HUES6 (cell line): ENCODE measurements around the gene CRYL1.

Experiments
- H3K27ac ChIP-seq: 2 replicates; pipeline ENCODE4 v1.7.0; 2013; ENCODE audit warnings: low read depth, mild to moderate bottlenecking, low read length, inconsistent platforms
- H3K27me3 ChIP-seq: 2 replicates; pipeline ENCODE4 v1.6.1; 2013; ENCODE audit warnings: low read length; ENCODE audit not compliant: control insufficient read depth, insufficient read depth
- H3K36me3 ChIP-seq: 2 replicates; pipeline ENCODE4 v1.6.1; 2013; ENCODE audit warnings: low read length; ENCODE audit not compliant: control insufficient read depth, insufficient read depth
- H3K4me1 ChIP-seq: 2 replicates; pipeline ENCODE4 v1.6.1; 2013; ENCODE audit warnings: low read length; ENCODE audit not compliant: control insufficient read depth, insufficient read depth
- H3K4me3 ChIP-seq: 2 replicates; pipeline ENCODE4 v1.5.1; 2013; ENCODE audit warnings: low read depth, low read length
- H3K9ac ChIP-seq: one replicate; pipeline ENCODE4 v1.6.1; 2013; ENCODE audit warnings: mild to moderate bottlenecking, low read length
- H3K9me3 ChIP-seq: 2 replicates; pipeline ENCODE4 v1.6.1; 2013; ENCODE audit warnings: low read depth, low read length; ENCODE audit not compliant: control insufficient read depth, insufficient read depth

CRYL1 gene

DNA sequence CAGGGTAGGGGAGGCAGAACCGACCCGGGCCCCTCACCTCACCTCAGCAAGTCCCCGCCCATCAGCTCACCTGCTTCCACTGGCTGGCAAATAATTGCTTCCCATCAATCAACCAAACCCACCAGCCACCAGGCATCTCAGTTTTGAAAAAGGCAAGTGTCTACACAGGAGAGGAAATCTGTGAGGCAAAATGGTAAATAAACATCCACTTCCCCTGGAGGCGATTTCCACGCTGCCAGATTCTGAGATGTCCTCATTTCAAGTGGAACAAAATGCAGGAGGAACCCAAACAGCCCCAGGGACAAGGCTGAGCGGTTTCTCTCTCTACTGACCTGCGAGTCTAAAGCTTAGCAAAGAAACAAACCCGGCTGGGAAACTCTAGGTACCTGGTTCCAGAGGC is 117.5 kb downstream of the CRYL1 start:
- no peaks in the 10 kb centered on the region for H3K9me3 ChIP-seq
- peaks cover 36% of the 10 kb centered on the region for H3K4me1 ChIP-seq
- H3K9ac ChIP-seq, result no peak overlapping the region
- H3K27me3 ChIP-seq, result no peaks in the 10 kb centered on the region; the same call in 1 of the 2 replicates
- H3K4me3 ChIP-seq, result no peak overlapping the region
- H3K36me3 ChIP-seq, result no peaks in the 10 kb centered on the region
- H3K27ac ChIP-seq, result no peak overlapping the region

DNA sequence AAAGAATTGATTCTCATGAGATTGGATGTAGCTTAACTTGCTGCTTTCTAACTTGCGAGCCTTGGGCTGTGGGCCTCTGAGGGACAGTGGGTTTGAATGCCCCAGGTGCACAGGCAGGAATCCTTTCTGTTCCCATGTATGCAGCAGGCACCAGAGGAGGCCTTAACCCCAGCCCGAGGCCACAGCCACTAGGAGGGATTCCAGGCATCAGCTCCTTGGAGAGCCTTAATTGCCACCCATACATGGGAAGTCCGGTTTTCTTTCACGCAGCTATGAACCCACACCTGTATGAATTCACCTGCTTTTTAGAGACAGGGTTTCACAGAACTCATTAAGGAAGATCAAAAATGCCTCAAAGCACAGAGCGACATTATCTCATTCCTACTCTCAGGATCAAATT is 117.9 kb downstream of the CRYL1 start:
- Histone ChIP-seq H3K4me3 (no peak overlapping the region), H3K27ac (no peak overlapping the region), H3K27me3 (no peaks in the 10 kb centered on the region; the same call in 1 of the 2 replicates), H3K9ac (no peak overlapping the region), H3K4me1 (peaks cover 32% of the 10 kb centered on the region), H3K36me3 (no peaks in the 10 kb centered on the region), H3K9me3 (no peaks in the 10 kb centered on the region)

DNA sequence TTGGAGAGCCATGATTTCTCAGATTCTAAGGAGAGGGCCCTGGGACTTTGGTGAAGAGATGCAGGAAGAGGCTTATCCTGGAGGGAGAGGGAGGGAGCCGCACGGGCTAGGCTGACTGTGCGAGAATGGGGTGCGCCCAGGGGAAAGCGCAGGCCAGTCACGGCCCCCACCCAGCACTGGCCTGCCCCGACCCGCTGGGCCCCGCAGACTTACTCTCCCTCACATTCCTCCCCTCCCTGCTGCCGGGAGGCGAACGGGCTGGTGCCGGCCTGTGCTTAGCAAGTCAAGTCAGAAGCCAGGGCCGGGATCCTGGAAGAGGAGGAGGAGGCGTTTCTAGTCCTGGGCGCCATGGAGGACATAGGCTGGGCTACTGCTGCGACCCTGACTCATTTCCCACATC is 120.0 kb downstream of the CRYL1 start:
- Histone ChIP-seq H3K9ac (peak overlapping the region; percentile 10), H3K27ac (no peak overlapping the region), H3K27me3 (no peaks in the 10 kb centered on the region; the same call in 1 of the 2 replicates)

DNA sequence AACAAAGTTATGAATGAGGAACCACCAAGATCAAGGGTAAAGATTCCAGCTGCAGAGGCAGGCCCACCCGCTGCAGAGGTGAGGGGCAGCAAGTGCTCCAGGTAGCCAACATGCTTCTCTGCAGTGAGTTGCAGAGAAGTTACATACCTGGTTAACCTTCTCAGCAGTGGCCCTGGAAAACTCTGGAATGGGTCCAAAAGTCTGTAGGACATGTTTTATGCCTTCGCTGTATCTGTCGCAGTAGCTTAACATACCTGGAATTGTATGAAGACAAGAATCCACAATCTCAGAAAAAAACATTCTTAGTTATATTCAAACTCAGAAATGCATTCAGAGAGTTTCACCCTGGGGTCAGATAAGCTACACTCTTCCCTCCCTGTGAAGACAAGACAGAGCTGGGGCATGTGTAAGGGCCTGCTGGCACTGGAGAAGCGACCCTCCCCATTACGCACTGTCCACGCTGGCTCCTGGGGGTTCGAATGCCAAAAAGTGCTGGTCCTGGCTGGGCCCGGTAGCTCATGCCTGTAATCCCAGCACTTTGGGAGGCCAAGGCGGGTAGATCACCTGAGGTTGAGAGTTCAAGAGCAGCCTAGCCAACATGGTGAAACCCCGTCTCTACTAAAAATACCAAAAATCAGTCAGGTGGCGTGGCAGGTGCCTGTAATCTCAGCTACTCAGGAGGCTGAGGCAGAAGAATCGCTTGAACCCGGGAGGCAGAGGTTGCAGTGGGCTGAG is 121.0 kb downstream of the CRYL1 start:
- Histone ChIP-seq H3K4me3 (no peak overlapping the region), H3K4me1 (peaks cover 26% of the 10 kb centered on the region), H3K36me3 (no peaks in the 10 kb centered on the region), H3K27me3 (no peaks in the 10 kb centered on the region; the same call in 1 of the 2 replicates), H3K9ac (no peak overlapping the region), H3K9me3 (no peaks in the 10 kb centered on the region), H3K27ac (no peak overlapping the region)

More for the DNA sequence above, 120.0 kb downstream of the CRYL1 start:
- H3K36me3 ChIP-seq, result no peaks in the 10 kb centered on the region
- H3K9me3 ChIP-seq, result no peaks in the 10 kb centered on the region
- peaks cover 26% of the 10 kb centered on the region for H3K4me1 ChIP-seq
- peak overlapping the region; percentile 40 for H3K4me3 ChIP-seq

DNA sequence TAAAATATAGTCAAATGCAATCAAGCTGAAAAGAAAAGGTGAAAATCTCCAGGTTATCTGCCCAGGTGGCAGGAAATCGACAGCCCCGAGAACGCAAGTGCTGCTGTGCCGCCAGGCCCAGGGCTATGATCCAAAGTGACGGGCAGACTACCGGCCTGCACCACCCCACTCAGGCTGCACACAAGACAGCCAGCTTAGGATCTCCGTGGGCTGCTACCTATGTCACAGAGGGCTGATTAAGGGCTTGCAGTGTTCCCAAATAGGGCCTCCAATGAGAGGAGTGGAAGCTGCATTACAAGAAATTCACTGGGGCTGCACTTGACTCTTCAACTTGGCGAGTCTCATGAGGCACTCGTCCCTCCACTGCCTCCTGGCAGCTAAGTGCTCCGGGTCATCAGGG is 121.8 kb downstream of the CRYL1 start:
- no peak overlapping the region for H3K27ac ChIP-seq
- peaks cover 26% of the 10 kb centered on the region for H3K4me1 ChIP-seq
- H3K36me3 ChIP-seq, result no peaks in the 10 kb centered on the region
- H3K27me3 ChIP-seq, result no peaks in the 10 kb centered on the region; the same call in 1 of the 2 replicates
- H3K4me3 ChIP-seq, result no peak overlapping the region
- no peak overlapping the region for H3K9ac ChIP-seq
- no peaks in the 10 kb centered on the region for H3K9me3 ChIP-seq

DNA sequence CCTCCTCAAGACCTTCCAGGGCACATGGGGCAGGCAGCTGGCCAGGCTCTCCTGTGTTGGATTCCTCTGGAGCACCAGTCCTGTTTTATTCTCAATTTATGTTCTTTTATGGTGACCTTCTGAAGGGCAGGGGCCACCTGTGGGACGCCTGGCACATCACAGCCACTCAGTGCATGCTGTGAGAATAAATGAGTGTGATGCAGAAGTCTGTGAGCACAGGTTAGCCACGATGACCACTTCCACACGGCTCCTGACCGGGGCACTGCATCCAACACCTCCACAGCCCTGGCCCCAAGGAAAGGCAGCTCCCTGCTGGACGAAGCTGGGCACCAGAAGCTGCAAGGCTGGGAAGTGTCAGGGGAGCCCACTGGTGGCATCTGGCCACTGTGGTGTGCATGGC is 122.8 kb downstream of the CRYL1 start:
- Histone ChIP-seq H3K9ac (no peak overlapping the region), H3K27me3 (no peaks in the 10 kb centered on the region; the same call in 1 of the 2 replicates), H3K4me1 (peaks cover 22% of the 10 kb centered on the region), H3K36me3 (no peaks in the 10 kb centered on the region), H3K27ac (no peak overlapping the region), H3K4me3 (no peak overlapping the region), H3K9me3 (no peaks in the 10 kb centered on the region)

DNA sequence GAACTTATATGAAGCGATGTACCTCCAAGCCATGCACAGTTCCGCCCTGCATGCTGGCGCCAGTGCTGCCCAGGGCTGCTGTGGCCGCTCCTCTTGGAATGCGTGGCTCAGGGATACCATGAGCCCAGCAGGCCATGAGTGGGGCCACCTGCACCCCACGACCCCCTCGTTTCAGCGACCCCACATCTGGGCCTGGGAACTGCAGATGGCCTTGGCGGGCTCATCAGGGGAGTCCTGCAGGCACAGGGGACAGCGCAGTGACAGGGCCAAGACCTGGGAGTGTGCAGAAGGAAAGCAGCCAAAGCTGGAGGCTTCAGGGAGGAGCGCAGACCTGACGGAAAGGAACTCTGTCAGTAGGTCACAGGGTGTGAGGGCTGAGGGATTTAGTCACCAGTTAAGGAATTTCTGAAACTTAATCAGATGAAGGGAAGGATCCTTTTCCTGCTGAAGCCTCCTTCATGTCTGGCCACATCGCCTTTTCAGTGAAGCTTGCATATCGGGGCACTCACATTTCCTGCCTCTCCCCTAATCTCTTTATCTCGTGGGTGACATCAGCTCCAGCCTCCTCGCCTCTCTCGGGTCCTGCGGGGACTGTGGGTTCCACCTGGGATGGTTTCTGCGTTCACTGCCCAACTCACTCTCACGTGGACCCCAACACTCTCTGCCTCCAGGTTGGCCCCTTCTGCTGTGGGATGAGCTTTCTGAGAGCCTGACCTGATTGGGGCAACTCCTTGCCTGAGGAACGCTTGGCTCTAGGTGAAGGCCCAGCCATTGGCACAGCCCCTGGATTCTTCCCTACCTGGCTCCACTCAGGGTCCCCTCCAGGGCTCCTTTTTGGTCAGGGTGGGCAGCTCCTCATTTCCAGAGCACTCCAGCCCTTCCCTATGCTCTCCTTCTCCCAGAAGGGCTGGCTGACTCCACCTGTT is 123.5 kb downstream of the CRYL1 start:
- Histone ChIP-seq H3K9me3 (no peaks in the 10 kb centered on the region), H3K27ac (no peak overlapping the region), H3K4me1 (peaks cover 18% of the 10 kb centered on the region), H3K27me3 (no peaks in the 10 kb centered on the region; the same call in 1 of the 2 replicates), H3K4me3 (no peak overlapping the region), H3K9ac (no peak overlapping the region), H3K36me3 (no peaks in the 10 kb centered on the region)

DNA sequence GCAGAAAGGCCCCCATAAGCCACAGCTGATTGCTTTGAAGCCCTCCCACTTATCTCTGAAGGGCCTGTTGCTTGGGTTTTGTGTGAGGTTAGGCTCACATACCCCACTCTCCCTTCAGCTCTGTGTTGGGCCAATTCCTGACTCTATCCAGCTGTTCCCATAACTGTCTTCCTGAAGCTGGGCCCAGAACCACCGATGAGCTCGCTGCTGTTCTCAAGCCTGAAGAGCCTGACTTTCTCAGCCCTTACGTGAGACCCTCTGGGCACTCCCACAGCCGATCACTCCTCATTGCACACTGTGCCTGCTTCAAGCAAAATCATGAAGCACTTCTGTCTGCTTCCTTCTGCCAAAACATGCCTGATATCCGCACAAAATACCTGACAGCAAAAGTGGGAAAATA is 124.1 kb downstream of the CRYL1 start:
- Histone ChIP-seq H3K9ac (no peak overlapping the region), H3K9me3 (no peaks in the 10 kb centered on the region), H3K27ac (no peak overlapping the region), H3K36me3 (no peaks in the 10 kb centered on the region), H3K27me3 (no peaks in the 10 kb centered on the region; the same call in 1 of the 2 replicates), H3K4me1 (peaks cover 15% of the 10 kb centered on the region), H3K4me3 (no peak overlapping the region)

DNA sequence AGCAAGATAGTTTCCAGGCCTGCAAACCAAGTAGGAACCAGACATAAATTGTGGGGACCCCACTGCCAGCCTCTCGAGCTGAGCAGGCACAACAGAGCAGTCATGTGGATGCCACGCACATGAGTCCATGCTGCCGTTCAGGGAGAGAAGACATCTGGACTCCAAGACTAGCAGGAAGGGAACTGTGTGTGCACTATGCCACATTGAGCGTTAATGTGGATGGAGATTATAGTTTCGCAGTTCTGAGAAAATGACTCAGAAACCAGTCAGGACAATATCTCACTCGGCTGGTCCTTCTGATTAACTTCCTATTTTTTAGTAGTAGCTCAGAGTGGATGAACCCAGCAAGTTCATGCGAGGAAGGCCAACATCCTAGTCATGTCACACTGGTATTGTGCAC is 124.9 kb downstream of the CRYL1 start:
- Histone ChIP-seq H3K27ac (no peak overlapping the region), H3K4me1 (peaks cover 8% of the 10 kb centered on the region; the same call in 1 of the 2 replicates), H3K36me3 (no peaks in the 10 kb centered on the region), H3K9ac (no peak overlapping the region), H3K27me3 (no peaks in the 10 kb centered on the region; the same call in 1 of the 2 replicates), H3K9me3 (no peaks in the 10 kb centered on the region), H3K4me3 (no peak overlapping the region)

DNA sequence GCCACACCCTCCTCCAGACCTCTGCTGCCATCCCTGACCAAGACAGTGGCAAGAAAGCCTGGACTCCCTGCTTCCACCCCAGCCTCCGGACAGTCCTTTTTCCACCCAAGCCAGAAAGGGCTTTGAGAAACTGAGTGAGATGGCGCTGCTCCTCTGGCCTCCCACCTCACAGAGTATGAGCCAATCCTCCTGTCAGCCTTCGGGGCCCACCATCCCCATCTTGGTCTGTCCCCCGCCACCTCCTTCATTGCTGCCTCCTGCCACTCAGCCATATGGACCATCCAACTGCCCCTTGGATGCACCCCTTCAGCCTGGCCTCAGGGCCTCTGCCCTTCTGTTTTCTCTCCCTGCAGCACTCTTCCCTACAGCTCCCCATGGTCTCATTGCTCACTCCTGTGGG is 125.7 kb downstream of the CRYL1 start:
- Histone ChIP-seq H3K4me3 (no peak overlapping the region), H3K36me3 (no peaks in the 10 kb centered on the region), H3K4me1 (peaks cover 5% of the 10 kb centered on the region; the same call in 1 of the 2 replicates), H3K9me3 (no peaks in the 10 kb centered on the region), H3K27me3 (no peaks in the 10 kb centered on the region), H3K27ac (no peak overlapping the region), H3K9ac (no peak overlapping the region)

DNA sequence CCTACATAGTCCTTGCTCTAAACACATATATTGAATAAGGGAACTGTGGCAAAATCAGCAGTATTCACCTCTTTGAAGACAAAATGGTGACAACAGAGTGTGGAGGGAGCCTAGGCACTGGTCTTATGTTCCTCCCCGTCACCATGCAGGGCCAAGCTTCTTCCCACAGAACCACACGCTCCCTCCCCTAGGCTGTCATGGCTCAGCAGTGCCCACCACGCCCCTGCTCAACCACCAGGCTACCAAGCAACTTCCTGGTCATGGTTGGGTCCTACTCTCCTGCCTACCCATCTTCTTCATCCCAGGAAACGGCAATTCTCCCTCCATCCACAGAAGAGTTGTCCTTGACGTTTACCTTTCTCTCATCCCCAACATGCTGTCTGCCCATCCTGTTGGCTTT is 126.1 kb downstream of the CRYL1 start:
- Histone ChIP-seq H3K9ac (no peak overlapping the region), H3K27ac (no peak overlapping the region), H3K4me1 (peaks cover 5% of the 10 kb centered on the region; the same call in 1 of the 2 replicates)

More for the DNA sequence above, 126.1 kb downstream of the CRYL1 start:
- Histone ChIP-seq H3K36me3 (no peaks in the 10 kb centered on the region), H3K27me3 (no peaks in the 10 kb centered on the region), H3K4me3 (no peak overlapping the region), H3K9me3 (no peaks in the 10 kb centered on the region)
